HCT116 (cell line): Measurements from ENCODE around the gene TRIM69. TPM values are rescaled to one million over a fixed set of nuclear protein-coding genes. Genes with fewer than 3 reads are reported as not detected.

ENCODE experiments used
- ATAC-seq: fragments of 200-7000 bp; cut with Tn5 transposase; 2 replicates; pipeline ENCODE4 v1.9.1; 2020; ENCODE audit warnings: mild to moderate bottlenecking, moderate library complexity
- BruUV-seq: library from RNA; stranded (reverse); fragments of 400-500 nt; replicated peaks from 2 replicates; lab custom pipeline; 2021; lab: Mats Ljungman, UMichigan
- CTCF ChIA-PET: fragments of 300-600 bp; sonication (Branson Sonifier 250); formaldehyde crosslinking; loops from one replicate; lab custom pipeline; 2021; ENCODE audit warnings: antibody characterized with exemption; lab: Charles Lee
- POLR2A ChIA-PET: fragments of 300-600, 350-600 bp; sonication (Branson Sonifier 250); formaldehyde crosslinking; loops from one replicate; lab custom pipeline; 2021; ENCODE audit warnings: antibody characterized with exemption; lab: Charles Lee
- RAD21 ChIA-PET, 2 experiments: fragments of 300-600 bp; sonication (Branson Sonifier 250); formaldehyde crosslinking; loops; one replicate each; lab custom pipeline; 2023; ENCODE audit warnings: low total read pairs in 2 of 2; ENCODE audit not compliant: uncharacterized antibody in 2 of 2, unreplicated experiment in 2 of 2, low non-redundant PET in 1 of 2; lab: Charles Lee
- DNase-seq: peaks from one replicate; pipeline ENCODE4 v3.0.0-alpha.2; 2010; ENCODE audit warnings: low read depth, low spot score
- H2AFZ ChIP-seq: fragments of 200-600 bp; shearing (Covaris generic), sonication (generic); 2 replicates; pipeline ENCODE4 v1.6.1; 2017; ENCODE audit warnings: low read depth, mixed run types, mixed read lengths, antibody characterized with exemption, low read length; ENCODE audit not compliant: poor library complexity, severe bottlenecking
- H3K27ac ChIP-seq: 2 replicates; pipeline ENCODE4 v1.5.1; 2012; ENCODE audit warnings: low read depth, low read length
- H3K27me3 ChIP-seq: fragments of 200-600 bp; sonication (generic); 2 replicates; pipeline ENCODE4 v1.6.1; 2016; ENCODE audit warnings: mixed run types, low read length, mixed read lengths; ENCODE audit not compliant: insufficient read depth
- H3K36me3 ChIP-seq, 2 experiments: fragments of 200-500 bp in 1 of 2; fragments of 200-600 bp in 1 of 2; sonication (Bioruptor generic) in 1 of 2; sonication (generic) in 1 of 2; 2 replicates each; pipeline versions ENCODE4 v1.5.1 to v1.6.1; 2014 to 2016; ENCODE audit warnings: low read length in 2 of 2, inconsistent platforms in 1 of 2, mixed read lengths in 1 of 2, mixed run types in 1 of 2; ENCODE audit not compliant: insufficient read depth in 2 of 2, control insufficient read depth in 1 of 2
- H3K4me1 ChIP-seq, 2 experiments: fragments of 200-600 bp in 1 of 2; sonication (generic) in 1 of 2; 2 replicates each; pipeline versions ENCODE4 v1.5.1 to v1.6.1; 2012 to 2017; ENCODE audit warnings: low read length in 2 of 2, inconsistent platforms in 1 of 2, mild to moderate bottlenecking in 1 of 2, mixed read lengths in 1 of 2, mixed run types in 1 of 2, moderate library complexity in 1 of 2; ENCODE audit not compliant: insufficient read depth in 2 of 2, control insufficient read depth in 1 of 2
- H3K4me2 ChIP-seq: fragments of 200-600 bp; sonication (generic); 2 replicates; pipeline ENCODE4 v1.6.1; 2017; ENCODE audit warnings: mixed run types, low read length, mixed read lengths
- H3K4me3 ChIP-seq, 2 experiments: fragments of 200-600 bp in 1 of 2; sonication (generic) in 1 of 2; replicated peaks in 1 of 2; 2 replicates each; pipeline ENCODE4 v1.5.1; 2011 to 2016; ENCODE audit warnings: low read length in 2 of 2, control low read depth in 1 of 2, low read depth in 1 of 2, mild to moderate bottlenecking in 1 of 2, mixed read lengths in 1 of 2, mixed run types in 1 of 2
- H3K79me2 ChIP-seq: fragments of 200-600 bp; sonication (generic); 2 replicates; pipeline ENCODE4 v1.6.1; 2017; ENCODE audit warnings: mild to moderate bottlenecking, mixed run types, low read length, moderate library complexity, mixed read lengths; ENCODE audit not compliant: insufficient read depth
- H3K9ac ChIP-seq: fragments of 200-600 bp; sonication (generic); 2 replicates; pipeline ENCODE4 v1.6.1; 2016; ENCODE audit warnings: low read length, mixed read lengths
- H3K9me2 ChIP-seq: fragments of 200-600 bp; sonication (generic), shearing (Covaris generic); 2 replicates; pipeline ENCODE4 v1.6.1; 2017; ENCODE audit warnings: mixed run types, mild to moderate bottlenecking, moderate library complexity; ENCODE audit not compliant: insufficient read depth
- H3K9me3 ChIP-seq, 2 experiments: fragments of 200-500 bp in 1 of 2; fragments of 200-600 bp in 1 of 2; sonication (Bioruptor generic) in 1 of 2; sonication (generic) in 1 of 2; 2 replicates each; pipeline ENCODE4 v1.6.1; 2014 to 2017; ENCODE audit warnings: low read length in 2 of 2, mixed read lengths in 2 of 2, inconsistent platforms in 1 of 2, low read depth in 1 of 2, mild to moderate bottlenecking in 1 of 2, mixed run types in 1 of 2, moderate library complexity in 1 of 2; ENCODE audit not compliant: control insufficient read depth in 1 of 2, insufficient read depth in 1 of 2
- H4K20me1 ChIP-seq: fragments of 200-600 bp; sonication (generic), shearing (Covaris generic); 2 replicates; pipeline ENCODE4 v1.6.1; 2017; ENCODE audit warnings: mixed run types, mild to moderate bottlenecking, moderate library complexity; ENCODE audit not compliant: insufficient read depth
- CBX3 ChIP-seq: IDR thresholded peaks from 2 replicates; pipeline ENCODE4 v1.6.1; 2012; ENCODE audit warnings: low read depth
- CEBPB ChIP-seq: IDR thresholded peaks from 2 replicates; pipeline ENCODE4 v1.6.1; 2012; ENCODE audit warnings: low read depth
- CTCF ChIP-seq, 3 experiments: fragments of 200-600 bp in 1 of 3; sonication (generic) in 1 of 3; IDR thresholded peaks in 2 of 3; conservative IDR thresholded peaks in 1 of 3; 2 replicates each; pipeline ENCODE4 v1.5.1; 2012 to 2017; ENCODE audit warnings: low read depth in 2 of 3, low read length in 2 of 3, antibody characterized with exemption in 1 of 3, borderline replicate concordance in 1 of 3, control low read depth in 1 of 3, mild to moderate bottlenecking in 1 of 3, mixed read lengths in 1 of 3, mixed run types in 1 of 3, moderate library complexity in 1 of 3; ENCODE audit not compliant: insufficient read depth in 1 of 3
- EGR1 ChIP-seq: IDR thresholded peaks from 2 replicates; pipeline ENCODE4 v1.6.1; 2012; ENCODE audit warnings: low read depth
- EZH2 ChIP-seq: fragments of 200-600 bp; sonication (generic); IDR thresholded peaks from 2 replicates; pipeline ENCODE4 v1.6.1; 2017; ENCODE audit warnings: antibody characterized with exemption, mixed run types
- EZH2phosphoT487 ChIP-seq: fragments of 200-600 bp; IDR thresholded peaks from 2 replicates; pipeline ENCODE4 v1.6.1; 2018; ENCODE audit warnings: antibody characterized with exemption, borderline replicate concordance
- FOSL1 ChIP-seq: IDR thresholded peaks from 2 replicates; pipeline ENCODE4 v1.6.1; 2012; ENCODE audit warnings: low read depth
- MAX ChIP-seq: IDR thresholded peaks from 2 replicates; pipeline ENCODE4 v1.6.1; 2012
- POLR2A ChIP-seq: IDR thresholded peaks from 2 replicates; pipeline ENCODE4 v1.7.0; 2011; ENCODE audit warnings: borderline replicate concordance; ENCODE audit not compliant: insufficient read depth, insufficient read length; ENCODE audit errors: extremely low read depth
- RAD21 ChIP-seq: IDR thresholded peaks from 2 replicates; pipeline ENCODE4 v1.6.1; 2012; ENCODE audit warnings: low read depth, mild to moderate bottlenecking
- REST ChIP-seq: IDR thresholded peaks from 2 replicates; pipeline ENCODE4 v1.6.1; 2012; ENCODE audit warnings: low read depth
- SIN3A ChIP-seq: IDR thresholded peaks from 2 replicates; pipeline ENCODE4 v1.6.1; 2012; ENCODE audit warnings: low read depth
- SP1 ChIP-seq: IDR thresholded peaks from 2 replicates; pipeline ENCODE4 v1.6.1; 2012; ENCODE audit warnings: low read depth
- SRF ChIP-seq: IDR thresholded peaks from 2 replicates; pipeline ENCODE4 v1.6.1; 2012; ENCODE audit warnings: low read depth
- TCF7L2 ChIP-seq: IDR thresholded peaks from 2 replicates; pipeline ENCODE4 v1.7.0; 2011; ENCODE audit warnings: borderline replicate concordance, inconsistent platforms; ENCODE audit not compliant: insufficient read depth, insufficient read length; ENCODE audit errors: extremely low read depth
- YY1 ChIP-seq: IDR thresholded peaks from 2 replicates; pipeline ENCODE4 v1.6.1; 2011; ENCODE audit warnings: low read length, low read depth, moderate library complexity, mild to moderate bottlenecking; ENCODE audit not compliant: insufficient replicate concordance; ENCODE audit errors: extremely low read depth
- ZBTB33 ChIP-seq: IDR thresholded peaks from 2 replicates; pipeline ENCODE4 v1.6.1; 2011; ENCODE audit warnings: mild to moderate bottlenecking, low read length, moderate library complexity; ENCODE audit not compliant: insufficient replicate concordance; ENCODE audit errors: extremely low read depth
- ZFX ChIP-seq: fragments of 450-650 bp; IDR thresholded peaks from 2 replicates; pipeline ENCODE4 v1.6.1; 2017
- ZNF274 ChIP-seq: fragments of 200-500 bp; sonication (Bioruptor generic); IDR thresholded peaks from 2 replicates; pipeline ENCODE4 v1.6.1; 2014; ENCODE audit warnings: mild to moderate bottlenecking, low read depth, low read length, inconsistent platforms
- intact Hi-C: fragments of 100-400 bp; cut with micrococcal nuclease; formaldehyde crosslinking; loops from 2 replicates; pipeline ENCODE4 v1.10.0; 2022
- total RNA-seq: library from RNA; stranded (reverse); gene quantifications from one replicate; pipeline ENCODE4 v1.2.1, GENCODE V29; 2021; ENCODE audit not compliant: unreplicated experiment

The TRIM69 gene
- total RNA-seq, 1 experiment from 2014 or later: 13.0 TPM

GRCh38 chr15:44711096-44711742 lies 25.1 kb upstream of the TRIM69 start, which contains the start of the genes B2M and PATL2:
B2M (plus strand) TSS chr15:44711517; CDS start chr15:44711547, 30 bp downstream.
PATL2 (minus strand) TSS chr15:44711323; CDS start chr15:44676490, 34,833 bp downstream.
- BruUV-seq: no TSS peak
- ATAC-seq (peak; percentile 91), DNase-seq (peak; percentile 90)
- H2AFZ ChIP-seq: peak within 1 kb of the TSS; percentile 90
- no peaks in the 10 kb centered on the region for H3K9me2 ChIP-seq
- peaks cover 11 to 29% of the 10 kb centered on the region in 2 experiments; a peak in 3 of 4 replicates for H3K4me1 ChIP-seq
- intact Hi-C loops: loop anchor here (1.0 kb wide), 1 partner anchor 48 kb away; the partner anchor contains the start of gene SPG11
- H3K9me3 ChIP-seq: no peaks in the 10 kb centered on the region
- peaks cover 41% of the 10 kb centered on the region for H3K79me2 ChIP-seq
- H3K36me3 ChIP-seq: peaks cover 10 to 13% of the 10 kb centered on the region in 2 experiments; a peak in 3 of 4 replicates
- ChIA-PET CTCF (interaction anchor here (0.6 to 1.9 kb wide), 7 partner anchors 10 to 174 kb away, joined by 3 to 18 read pairs (median 3); partner anchors contain the start of genes EIF3J and SPG11), RAD21 (interaction anchor here (1.0 to 1.1 kb wide), 2 partner anchors 48 kb away, joined by 5 read pairs; partner anchors contain the start of gene SPG11 (in 2 of the 2)), POLR2A (interaction anchor here (0.5 to 7.0 kb wide), 15 partner anchors 10 to 174 kb away, joined by 3 to 106 read pairs (median 5); partner anchors contain the start of genes EIF3J, SPG11 and TRIM69)
- H3K27ac ChIP-seq: peak within 1 kb of the TSS; percentile 69
- H3K27me3 ChIP-seq: no peaks in the 10 kb centered on the region
- H3K9ac ChIP-seq: peak within 1 kb of the TSS; percentile 74
- H3K4me3 ChIP-seq: peak within 1 kb of the TSS; percentile 84 to 93
- peak within 1 kb of the TSS; percentile 83 for H3K4me2 ChIP-seq
- H4K20me1 ChIP-seq: no peaks in the 10 kb centered on the region
- peak; percentile 47; the same call in 1 of the 2 replicates for TF ChIP-seq ZFX
- TF ChIP-seq CEBPB: no peak
- no peak; the same call in 1 of the 2 replicates for TF ChIP-seq MAX
- no peak for TF ChIP-seq REST
- no peak for TF ChIP-seq FOSL1
- TF ChIP-seq CBX3: no peak
- TF ChIP-seq CTCF (IDR thresholded peaks at IDR 0.05 in 2 of 3, conservative IDR thresholded peaks at IDR 0.05 in 1 of 3; ENCODE audit: borderline replicate concordance in 1 of 3, insufficient read depth in 1 of 3, low read depth in 2 of 3, low read length in 2 of 3): no peak
- TF ChIP-seq RAD21: 0 out of 2 replicates have a peak, but pooled peaks have one; percentile 10
- TF ChIP-seq TCF7L2: no peak
- no peak for TF ChIP-seq EZH2
- TF ChIP-seq ZNF274: no peak
- no peak for TF ChIP-seq EGR1
- TF ChIP-seq EZH2phosphoT487: no peak
- TF ChIP-seq ZBTB33: no peak
- peak; percentile 90 for TF ChIP-seq SP1
- no peak for TF ChIP-seq SRF
- no peak for TF ChIP-seq YY1
- peak; percentile 98 for TF ChIP-seq POLR2A
- peak; percentile 95 for TF ChIP-seq SIN3A
